ENCODE data around the gene SDCCAG8.

The SDCCAG8 gene

DNA sequence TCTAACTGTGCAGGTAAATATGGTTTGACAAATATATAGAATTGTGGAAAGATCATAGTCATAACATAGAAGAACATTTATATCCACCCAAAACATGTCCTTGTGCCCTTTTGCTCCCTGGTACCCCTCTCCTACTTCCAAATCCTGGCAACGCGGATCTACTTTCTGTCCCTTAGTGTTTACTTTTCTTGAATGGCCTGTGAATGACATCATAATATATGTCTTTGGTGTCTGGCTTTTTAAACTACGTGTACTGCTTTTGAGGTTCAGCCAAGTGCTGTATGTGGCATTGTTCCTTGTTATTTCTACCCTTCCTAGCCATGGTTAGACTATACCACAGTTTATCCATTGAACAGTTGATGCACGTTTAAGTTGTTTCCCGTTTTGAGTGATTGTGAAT, 155.6 kb downstream of the SDCCAG8 start:
- DNase-seq (ENCODE audit: low read depth, low spot score): no peak
- H3K27ac ChIP-seq: no peak overlapping the region

DNA sequence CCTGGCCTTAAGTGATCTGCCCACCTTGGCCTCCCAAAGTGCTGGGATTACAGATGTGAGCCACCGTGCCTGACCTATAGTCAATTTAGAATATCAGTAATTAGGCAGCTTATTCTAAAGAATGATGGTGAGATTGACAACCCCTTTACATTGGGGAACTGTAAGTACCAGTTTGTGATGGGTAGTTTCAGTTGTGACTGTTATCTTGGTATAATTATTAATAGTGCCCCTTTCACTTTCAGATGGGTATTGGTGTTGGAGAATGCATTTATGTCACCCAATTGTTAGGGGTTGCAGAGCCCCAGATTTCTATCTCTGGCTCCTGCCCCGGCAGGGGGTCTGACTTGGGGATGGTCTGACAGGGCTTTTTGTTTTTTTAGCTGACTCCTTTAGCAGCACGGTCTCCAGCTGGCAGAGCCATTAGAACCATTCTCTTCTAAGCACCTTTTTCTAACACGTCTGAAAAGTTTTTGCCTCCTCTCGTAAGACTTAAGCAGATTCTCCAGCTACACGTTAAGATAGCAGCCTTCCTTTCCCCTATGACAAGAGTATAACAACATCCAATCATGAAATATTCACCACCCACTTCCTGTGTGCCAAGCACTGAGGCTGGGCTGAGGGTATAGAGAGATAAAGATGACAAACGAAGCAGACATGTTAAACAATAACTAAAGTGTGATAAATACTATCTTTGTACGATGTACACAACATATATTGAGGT, 157.8 kb downstream of the SDCCAG8 start:
- H3K27ac ChIP-seq: no peak overlapping the region
- DNase-seq (ENCODE audit: low read depth, low spot score): no peak

DNA sequence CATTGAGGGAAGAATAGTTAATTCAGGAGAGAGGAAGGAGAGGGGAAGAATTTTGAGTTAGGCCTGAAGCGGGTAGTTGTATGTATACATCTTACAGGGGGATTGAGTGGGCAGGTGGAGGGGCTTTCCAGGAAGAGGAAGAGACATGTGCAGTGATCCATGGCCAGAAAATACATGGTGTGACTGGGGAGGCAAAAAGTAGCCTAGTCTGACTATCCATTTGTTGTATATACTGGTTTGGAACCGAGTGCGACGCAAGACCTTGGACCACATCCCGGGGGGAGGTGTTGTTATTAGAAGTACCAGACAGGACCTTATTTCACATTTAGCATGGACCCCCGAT, 158.3 kb downstream of the SDCCAG8 start:
- DNase-seq (ENCODE audit: low read depth, low spot score): no peak

DNA sequence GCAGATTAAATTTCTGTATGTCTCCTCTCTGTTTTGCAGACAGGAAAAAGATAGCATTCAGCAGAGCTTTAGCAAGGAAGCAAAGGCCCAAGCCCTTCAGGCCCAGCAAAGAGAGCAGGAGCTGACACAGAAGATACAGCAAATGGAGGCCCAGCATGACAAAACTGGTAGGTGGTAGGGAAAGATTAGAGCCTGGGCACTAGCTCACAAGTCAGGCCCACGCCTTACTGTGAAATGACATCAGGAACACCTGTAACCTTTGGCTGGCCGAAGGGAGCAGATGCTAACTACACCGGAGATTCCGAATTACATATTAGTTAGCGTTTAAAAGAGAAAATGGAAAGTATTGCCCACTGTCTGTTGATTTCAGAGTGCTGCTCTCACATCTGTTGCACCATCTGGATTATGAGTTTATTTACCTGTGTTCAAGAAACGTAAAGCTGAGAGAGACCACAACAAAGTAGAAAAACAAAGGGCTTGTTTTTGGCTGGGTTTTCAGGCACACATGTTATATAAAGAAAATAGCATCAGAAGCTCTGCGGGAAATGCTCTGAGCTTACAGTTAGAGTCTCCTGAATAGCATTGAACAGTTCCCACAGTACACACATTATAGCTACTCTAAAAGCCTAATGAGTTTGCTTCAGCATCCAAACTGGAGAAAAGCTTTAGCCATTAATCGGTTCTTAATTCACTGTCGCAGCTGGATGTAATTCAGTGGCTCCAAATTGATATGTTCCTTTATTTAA, 160.0 kb downstream of the SDCCAG8 start:
- DNase-seq (ENCODE audit: low read depth, low spot score): no peak
- no peak overlapping the region for H3K27ac ChIP-seq

More for the DNA sequence above, 158.3 kb downstream of the SDCCAG8 start:
- no peak overlapping the region for H3K27ac ChIP-seq

DNA sequence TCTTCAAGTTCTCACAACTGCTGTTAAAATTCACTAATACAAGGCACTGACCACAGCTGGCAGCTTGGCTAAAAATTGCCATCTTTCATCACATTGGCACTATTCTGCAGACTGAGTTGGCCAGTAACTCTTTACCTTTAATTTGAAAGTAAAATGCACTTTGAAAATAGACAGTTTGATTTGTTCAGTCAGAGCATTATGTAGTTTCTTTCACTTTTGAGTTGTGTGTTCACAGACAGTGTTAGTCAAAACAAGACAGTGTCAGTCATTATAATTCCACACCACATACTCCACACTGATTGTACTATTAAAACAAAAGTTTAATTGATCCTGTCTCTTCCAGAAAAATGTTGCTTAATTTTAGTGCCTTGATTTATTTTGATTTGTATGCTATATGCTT, 160.7 kb downstream of the SDCCAG8 start:
- no peak overlapping the region for H3K27ac ChIP-seq
- no peak for DNase-seq (ENCODE audit: low read depth, low spot score)

DNA sequence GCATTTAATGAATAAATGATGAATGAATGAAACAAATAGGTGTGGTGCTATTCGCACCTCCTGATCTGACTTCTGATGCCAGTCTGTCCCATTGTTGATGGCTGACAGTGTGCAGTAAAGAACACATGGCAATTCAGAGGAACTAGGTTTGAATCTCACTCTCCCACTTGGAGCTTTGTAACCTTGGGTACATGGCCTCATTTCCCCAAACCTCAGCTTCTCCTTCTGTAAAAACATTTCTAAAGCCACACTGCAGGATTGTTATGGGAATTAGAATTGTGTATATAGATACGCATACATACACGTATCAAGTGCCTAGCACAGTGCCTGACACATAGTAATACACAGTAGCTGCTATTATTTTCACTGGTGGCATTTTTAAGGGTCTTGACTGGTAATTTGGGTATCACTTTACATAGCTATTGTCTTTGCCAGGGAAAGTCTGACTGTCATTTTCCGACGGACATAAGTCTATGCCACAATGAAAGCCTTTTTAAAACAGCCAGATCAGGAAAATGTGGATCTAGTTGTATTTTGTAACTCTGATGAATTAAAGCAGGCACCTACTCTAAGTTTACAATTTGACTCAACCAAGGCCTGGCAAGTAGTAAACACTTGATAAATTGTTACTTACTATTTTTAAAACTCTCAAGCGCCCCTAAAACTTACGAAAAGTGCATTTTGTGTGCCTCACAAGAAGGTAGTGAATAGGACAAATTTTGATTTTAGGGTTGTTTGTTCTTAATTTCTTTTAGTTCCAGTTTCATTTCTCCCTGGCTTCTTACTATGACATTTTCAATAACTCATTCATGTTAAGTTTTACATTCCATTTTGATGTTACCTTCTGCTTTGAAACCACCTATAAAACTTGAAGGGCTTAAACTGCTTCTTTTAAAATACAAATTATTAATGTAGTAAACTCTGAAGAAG, 164.4 kb downstream of the SDCCAG8 start:
- H3K27ac ChIP-seq: no peak overlapping the region
- DNase-seq (ENCODE audit: low read depth, low spot score): no peak

DNA sequence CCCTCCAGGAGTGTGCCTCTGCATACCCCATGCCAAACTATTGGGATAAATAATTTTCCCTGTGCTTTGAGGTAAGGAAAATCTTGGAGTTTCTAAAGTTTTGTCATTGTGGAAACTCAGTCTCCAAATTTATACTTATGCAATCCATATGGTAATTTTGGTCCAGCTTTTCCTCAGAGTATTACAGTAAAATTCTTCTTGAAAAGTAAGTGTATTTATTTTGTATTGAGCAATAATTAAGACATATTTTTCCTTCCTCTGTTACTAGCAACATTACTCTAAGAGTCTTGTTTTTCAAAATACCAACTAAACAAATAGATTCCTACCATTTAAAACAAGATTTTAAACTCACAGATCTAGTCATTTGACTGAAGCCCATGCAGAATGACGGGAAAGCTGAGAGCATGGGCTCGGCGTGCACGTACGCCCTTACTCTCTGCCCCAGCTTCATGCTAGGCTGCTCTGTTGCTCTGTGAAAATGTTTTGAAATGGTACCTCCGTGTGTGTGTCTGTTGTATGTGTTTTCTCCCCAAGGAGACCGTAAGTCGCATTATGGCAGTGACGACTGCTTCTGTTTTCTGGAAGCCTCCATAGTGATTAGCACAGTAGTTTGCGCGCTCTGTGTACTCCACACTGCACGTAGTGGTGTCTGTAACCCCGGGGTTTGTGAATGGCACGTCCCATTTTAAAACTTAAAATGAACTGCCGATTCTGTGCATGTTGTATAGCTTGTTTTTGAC, 165.3 kb downstream of the SDCCAG8 start:
- no peak for DNase-seq (ENCODE audit: low read depth, low spot score)

DNA sequence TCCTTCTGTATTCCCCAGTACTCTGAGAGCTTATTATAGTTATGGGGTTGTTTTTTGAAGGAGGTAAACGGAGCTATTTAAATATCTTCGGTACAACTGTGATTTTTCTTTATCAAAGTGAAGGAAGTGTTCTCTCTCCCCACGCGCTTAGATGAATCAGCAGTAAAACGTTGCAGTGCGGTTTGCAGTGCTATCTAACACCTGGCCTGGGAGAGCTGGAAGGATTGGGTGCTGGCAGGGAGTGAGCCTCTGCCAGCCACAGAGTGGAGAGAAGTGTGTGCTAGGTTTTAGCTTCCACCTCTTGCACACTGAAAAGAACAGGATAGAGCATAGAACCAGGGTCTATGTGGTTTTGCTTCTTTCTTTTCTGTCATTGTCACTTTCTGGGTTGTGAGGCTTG, 165.9 kb downstream of the SDCCAG8 start:
- H3K27ac ChIP-seq: peak overlapping the region; percentile 37

More for the DNA sequence above, 165.3 kb downstream of the SDCCAG8 start:
- peak overlapping the region; percentile 37 for H3K27ac ChIP-seq

DNA sequence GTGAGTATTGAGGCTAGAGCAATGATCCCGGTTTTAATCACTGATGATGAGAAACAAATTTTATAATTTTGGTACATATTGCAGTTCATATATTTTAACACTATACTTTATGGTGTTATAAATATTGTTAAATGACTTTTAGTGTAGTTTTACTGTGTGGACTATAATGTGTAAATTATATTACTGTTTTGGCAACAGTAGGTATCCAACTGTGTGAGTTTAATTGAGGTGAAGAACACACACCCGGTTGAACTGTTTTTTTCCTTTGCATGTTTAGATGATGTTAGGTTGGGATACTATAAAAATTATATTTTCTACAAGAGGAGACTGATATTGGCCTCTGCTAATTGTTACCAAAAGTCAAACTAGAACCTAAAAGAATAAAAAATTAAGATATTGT, 166.5 kb downstream of the SDCCAG8 start:
- H3K27ac ChIP-seq: no peak overlapping the region
- no peak for DNase-seq (ENCODE audit: low read depth, low spot score)

More for the DNA sequence above, 165.9 kb downstream of the SDCCAG8 start:
- DNase-seq (ENCODE audit: low read depth, low spot score): peak; percentile 39

DNA sequence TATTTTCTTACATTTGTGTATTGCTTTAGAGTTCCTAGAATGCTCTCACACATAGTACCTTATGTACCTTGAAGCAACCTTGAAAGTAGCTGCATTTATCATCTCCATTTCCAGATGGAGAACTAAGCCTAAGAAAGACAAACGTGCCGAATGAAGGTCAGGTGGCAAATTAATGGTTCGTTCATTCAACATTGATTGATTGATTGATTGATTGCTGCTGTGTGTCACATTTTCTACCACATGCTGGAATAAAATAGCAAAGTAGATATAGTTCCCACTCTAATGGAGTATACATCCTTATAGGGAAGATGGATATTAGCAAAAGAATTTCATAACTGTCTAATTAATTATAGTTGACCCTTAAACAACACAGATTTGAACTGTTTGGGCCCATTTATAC, 172.2 kb downstream of the SDCCAG8 start:
- no peak overlapping the region for H3K27ac ChIP-seq

DNA sequence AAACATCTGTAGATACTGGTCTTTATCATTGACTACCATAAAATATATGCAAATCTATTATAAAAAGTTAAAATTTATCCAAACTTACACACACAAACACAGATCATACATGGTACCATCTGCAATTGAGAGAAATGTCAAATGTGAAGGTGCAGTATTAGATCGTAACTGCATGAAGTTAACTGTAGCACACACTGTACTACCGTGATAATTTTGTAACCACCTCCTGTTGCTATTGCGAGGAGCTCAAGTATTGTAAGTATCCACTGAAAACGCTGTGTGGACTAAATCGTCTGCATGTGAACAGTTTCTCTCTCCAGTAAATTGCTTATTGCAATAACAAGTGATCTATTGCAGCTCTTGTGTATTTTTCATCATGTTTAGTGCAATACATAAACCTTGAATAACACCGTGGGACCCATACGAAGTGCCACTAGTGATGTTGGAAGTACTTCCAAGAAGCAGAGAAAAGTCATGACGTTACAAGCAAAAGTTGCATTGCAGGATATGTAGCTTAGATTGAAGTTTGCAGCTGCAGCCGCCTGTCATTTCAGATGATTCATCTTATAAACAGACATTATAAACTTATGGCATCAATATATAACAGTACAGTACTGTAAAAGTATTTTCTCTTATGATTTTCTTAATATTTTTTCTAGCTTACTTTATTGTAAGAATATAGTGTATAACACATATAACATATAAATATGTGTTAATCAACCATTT, 172.9 kb downstream of the SDCCAG8 start:
- no peak overlapping the region for H3K27ac ChIP-seq
- DNase-seq (ENCODE audit: low read depth, low spot score): no peak

More for the DNA sequence above, 172.2 kb downstream of the SDCCAG8 start:
- DNase-seq (ENCODE audit: low read depth, low spot score): no peak

DNA sequence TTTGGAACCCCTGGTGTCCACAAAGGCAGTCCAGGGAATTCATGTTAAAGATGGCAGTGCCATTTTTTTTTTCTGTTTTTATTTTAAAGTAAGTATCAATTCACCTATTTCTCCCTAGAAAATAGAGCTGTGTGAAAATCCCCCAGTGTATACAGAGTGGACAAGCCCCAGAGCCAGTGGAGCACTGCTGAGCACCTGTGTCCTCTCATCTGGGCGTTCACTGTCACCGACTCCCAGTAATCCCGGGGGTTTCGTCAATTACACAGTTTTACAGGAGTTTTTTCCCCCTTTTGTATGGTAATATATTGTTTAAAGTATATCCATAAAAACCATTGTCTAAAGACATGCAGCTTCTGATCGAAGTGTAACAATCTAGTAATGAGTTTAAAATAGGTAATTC, 175.8 kb downstream of the SDCCAG8 start:
- H3K27ac ChIP-seq: no peak overlapping the region
- no peak for DNase-seq (ENCODE audit: low read depth, low spot score)

DNA sequence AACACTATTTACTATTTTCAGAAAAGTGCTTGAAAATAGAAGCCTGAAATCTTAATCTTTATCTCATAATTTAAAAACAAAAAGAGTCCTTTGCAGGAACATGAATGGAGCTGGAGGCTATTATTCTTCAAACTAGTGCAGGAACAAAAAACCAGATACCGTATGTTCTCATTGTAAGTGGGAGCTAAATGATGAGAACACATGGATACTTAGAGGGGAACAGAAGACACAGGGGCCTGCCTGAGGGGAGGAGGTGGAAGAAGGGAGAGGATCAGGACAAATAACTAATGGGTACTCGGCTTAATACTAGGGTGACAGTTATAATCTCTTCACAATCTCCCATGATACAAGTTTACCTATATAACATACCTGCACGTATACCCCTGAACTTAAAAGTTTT, 176.3 kb downstream of the SDCCAG8 start:
- H3K27ac ChIP-seq: no peak overlapping the region
- no peak for DNase-seq (ENCODE audit: low read depth, low spot score)

DNA sequence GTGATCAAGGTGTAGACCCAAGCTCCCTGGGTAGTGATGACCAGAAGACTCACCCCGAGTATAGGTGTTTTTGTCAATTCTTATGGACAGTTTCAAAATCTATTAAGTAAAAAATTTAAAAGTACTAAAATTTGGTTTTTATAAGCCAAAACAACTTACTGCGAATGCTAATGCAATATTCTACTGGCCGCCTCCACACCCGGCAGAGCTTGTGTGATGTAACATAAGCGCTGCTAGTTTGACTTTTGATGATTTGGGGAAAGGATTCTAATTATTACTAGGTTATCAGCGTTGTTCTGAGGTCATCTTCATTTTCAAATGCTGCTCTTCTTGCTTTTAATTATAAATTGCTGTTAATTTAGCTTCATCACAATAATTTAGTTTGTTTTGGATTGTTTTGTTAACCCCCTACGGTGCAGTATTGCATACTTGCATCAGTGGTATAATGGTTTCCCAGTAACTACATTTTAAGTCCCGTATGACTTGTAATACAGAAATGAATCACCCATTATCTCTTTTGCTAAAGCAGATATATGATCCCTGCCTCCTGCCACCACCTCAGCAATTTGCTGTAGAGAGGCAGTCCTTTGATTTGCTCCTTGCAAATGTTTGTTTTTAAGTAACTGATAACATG, 178.0 kb downstream of the SDCCAG8 start:
- DNase-seq (ENCODE audit: low read depth, low spot score): no peak
- no peak overlapping the region for H3K27ac ChIP-seq

DNA sequence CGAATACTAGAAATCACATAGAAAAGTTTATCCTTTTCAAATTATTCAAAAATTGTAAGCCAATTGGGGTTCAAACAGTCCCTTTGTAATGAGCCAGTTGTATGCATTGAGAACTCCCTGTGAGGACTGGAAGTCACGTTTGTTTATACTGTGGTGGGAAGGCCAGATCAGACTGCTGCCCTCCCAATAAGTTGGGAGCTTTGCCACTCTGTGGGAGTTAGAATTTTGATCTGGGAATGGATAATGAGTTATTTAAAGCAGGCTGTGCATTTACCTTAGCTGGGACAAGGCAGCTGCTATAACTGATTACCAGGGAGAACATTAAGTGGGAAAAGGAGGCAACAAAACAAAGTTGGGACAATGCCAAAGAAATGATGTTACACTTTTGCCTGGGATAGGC, 178.8 kb downstream of the SDCCAG8 start:
- no peak for DNase-seq (ENCODE audit: low read depth, low spot score)
- no peak overlapping the region for H3K27ac ChIP-seq

DNA sequence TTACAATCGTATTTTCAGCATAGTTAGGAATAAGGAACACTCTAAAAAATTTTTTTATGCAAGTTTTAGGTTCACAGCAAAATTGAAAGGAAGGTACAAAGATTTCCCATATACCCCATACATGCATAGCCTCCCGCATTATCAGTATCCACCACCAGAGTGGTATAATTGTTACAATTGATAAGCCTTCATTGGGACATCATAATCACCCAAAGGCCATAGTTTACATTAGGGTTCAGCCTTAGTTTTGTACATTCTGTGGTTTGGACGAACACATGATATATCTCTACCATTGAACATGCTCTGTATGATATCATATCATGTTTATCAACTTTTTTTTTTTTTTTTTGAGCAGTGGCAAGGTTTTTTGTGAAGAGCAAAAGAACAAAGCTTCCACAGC, 180.0 kb downstream of the SDCCAG8 start:
- DNase-seq (ENCODE audit: low read depth, low spot score): no peak
- H3K27ac ChIP-seq: no peak overlapping the region

DNA sequence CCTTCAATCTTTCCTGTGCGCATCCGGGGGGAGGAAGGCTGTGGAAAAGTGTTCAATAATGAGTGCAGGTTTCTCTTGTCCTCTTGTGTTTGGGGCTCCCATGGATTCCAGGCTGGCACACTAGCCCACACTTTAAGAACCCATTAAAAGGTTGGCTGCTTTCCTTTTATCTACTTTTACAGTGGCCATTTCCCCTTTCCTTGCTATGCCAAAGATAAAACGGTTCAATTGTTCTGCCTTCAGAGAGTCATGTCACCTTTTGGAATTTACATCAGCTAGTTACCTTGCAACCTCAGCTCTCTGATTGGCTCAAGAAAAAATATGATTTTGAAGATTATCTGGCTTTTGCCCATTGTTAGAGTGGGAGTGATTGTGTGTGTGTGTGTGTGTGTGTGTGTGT, 182.3 kb downstream of the SDCCAG8 start:
- H3K27ac ChIP-seq: no peak overlapping the region
- no peak for DNase-seq (ENCODE audit: low read depth, low spot score)

DNA sequence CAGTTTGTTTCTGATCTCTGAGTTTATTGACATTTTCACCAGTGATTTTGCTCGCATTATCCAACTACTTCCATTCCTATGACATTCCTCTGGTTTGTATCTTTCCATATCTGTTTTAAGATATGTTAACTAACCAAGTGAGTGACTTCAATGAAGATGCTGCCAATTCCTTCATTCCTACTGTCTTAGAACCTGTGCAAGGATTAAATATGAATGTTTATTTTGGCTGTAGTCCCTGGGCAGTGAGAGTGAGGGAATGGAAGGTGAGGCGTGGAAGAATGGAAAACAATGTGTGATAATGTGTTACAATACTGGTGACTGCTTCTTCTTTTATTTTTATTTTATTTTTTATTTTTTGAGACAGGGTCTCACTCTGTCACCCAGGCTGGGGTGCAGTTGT, 183.0 kb downstream of the SDCCAG8 start:
- no peak overlapping the region for H3K27ac ChIP-seq
- no peak for DNase-seq (ENCODE audit: low read depth, low spot score)

DNA sequence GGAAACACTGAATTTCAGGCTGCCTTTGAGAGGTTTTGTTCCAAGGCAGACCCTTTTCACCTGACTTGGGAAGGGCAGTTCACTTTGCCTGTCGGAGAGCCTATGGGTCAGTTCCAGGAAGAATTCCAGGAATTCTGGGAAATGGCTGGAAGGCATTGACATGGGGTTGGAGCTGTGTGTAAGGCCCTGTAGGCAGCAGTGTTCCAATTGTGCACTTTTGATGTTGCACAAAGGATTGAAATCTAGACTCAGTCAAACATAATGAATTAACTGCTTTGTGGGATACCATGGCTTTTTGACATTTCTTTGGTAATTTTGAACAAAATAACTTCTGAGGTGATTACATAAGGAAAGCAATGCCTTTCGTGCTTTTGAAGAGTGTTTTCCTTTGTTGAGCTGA, 184.6 kb downstream of the SDCCAG8 start:
- H3K27ac ChIP-seq: no peak overlapping the region
- DNase-seq (ENCODE audit: low read depth, low spot score): no peak
